ENCODE data around the gene PHKA2.
A peak's percentile ranks its signal among the peaks of the same experiment; 100 is the strongest.

DNA sequence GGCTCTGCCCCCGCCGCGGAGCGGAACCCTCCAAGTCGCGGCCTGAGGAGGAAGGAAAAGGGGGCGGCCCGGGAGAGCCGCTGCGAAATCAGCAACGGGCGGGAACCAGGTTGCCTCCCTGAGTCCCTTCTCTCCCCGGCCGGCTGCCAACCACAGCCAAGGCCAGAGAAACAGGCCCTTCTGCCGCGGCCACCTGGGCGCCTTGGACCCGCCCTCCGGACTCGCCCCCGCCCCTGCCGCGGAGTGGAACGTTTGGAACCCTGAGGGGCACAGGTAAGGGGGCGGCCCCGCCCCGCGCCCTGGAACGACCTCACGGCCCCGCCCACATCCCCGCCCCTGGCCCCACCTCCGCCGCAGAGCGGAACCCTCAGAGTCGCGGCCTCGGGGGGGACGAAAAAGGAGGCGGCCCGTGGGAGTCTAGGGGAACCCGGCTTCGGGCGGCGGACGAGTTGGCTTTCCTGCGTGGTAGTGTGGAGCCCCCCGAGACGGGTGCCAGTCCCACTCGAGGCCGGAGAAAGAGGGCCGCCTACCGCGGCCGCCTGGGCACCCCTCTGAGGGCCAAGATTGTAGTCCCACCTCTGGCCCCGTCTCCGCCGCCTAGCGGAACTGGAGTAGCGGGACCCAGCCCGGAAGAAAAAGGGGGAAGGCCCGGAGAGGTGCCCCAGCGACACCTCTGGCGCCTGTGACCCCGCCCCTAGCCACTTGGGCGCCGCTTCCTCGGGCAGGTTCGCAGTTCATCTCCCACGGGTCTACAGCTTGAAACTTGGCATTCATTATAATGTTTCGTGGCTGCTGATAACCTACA lies 669 bp upstream of the PHKA2 start:
- TF ChIP-seq, protein P1, sequence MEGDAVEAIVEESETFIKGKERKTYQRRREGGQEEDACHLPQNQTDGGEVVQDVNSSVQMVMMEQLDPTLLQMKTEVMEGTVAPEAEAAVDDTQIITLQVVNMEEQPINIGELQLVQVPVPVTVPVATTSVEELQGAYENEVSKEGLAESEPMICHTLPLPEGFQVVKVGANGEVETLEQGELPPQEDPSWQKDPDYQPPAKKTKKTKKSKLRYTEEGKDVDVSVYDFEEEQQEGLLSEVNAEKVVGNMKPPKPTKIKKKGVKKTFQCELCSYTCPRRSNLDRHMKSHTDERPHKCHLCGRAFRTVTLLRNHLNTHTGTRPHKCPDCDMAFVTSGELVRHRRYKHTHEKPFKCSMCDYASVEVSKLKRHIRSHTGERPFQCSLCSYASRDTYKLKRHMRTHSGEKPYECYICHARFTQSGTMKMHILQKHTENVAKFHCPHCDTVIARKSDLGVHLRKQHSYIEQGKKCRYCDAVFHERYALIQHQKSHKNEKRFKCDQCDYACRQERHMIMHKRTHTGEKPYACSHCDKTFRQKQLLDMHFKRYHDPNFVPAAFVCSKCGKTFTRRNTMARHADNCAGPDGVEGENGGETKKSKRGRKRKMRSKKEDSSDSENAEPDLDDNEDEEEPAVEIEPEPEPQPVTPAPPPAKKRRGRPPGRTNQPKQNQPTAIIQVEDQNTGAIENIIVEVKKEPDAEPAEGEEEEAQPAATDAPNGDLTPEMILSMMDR (IDR thresholded peaks at IDR 0.05; ENCODE audit: poor library complexity): peak; percentile 3
- no peak for TF ChIP-seq EZH2phosphoT487 (IDR thresholded peaks at IDR 0.05; ENCODE audit: low read depth, severe bottlenecking, unreplicated experiment)
